ENCODE results near the gene SYT15.
"Not testable (repeated sequence)": the region's sequence is repeated elsewhere in the genome, so short reads cannot be mapped to it uniquely, and the experiment has no call there.

The SYT15 gene

GRCh38 chr10:46555713-46556514 is 23.0 kb upstream of the SYT15 start:
- no peak for DNase-seq

DNA sequence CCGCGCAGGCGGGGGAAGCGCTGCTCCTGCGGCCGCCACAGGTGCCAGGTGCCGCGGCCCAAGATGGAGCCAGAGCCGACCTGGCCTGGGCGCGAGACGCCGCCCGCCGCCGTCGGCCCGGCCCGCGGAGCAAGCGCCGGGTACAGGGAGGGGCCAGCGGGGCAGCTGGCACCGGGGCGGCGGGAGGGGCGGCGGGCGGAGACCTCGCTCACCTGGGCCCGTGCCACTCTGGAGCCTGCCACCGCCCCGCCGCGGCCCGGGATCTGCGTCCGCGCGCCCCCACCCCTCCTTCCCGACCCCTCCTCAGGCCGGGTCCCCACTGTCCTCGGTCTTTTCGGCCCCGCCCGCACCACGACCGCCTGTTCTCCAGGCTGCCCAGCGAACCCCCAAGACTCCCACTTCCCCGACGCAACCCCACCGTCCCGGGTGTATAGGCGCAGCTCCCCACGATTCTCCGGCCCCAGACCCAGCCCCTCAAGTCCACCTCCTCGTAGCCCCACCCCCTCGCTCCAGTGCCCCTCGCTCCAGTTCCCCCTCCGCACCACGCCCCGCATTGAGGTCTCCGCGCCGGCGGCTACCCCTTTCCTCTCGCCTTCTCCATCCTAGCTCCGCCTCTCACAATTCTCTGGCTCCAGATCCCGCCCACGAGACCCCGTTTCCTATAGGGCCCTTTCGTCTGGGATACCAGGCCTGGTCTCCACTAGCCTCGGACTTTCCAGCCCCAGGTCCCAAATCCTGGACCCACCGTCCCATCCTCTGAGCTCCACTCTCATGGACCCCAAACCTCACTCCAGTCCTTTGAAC is 22.2 kb upstream of the SYT15 start, which contains the start of gene GPRIN2:
TSS of gene GPRIN2 (minus strand) at position 144 of the 804 bp plus-strand sequence. CDS start 5,922 bp downstream, outside the sequence.
- DNase-seq: peak in 1 of 56 donors; percentile 29

DNA sequence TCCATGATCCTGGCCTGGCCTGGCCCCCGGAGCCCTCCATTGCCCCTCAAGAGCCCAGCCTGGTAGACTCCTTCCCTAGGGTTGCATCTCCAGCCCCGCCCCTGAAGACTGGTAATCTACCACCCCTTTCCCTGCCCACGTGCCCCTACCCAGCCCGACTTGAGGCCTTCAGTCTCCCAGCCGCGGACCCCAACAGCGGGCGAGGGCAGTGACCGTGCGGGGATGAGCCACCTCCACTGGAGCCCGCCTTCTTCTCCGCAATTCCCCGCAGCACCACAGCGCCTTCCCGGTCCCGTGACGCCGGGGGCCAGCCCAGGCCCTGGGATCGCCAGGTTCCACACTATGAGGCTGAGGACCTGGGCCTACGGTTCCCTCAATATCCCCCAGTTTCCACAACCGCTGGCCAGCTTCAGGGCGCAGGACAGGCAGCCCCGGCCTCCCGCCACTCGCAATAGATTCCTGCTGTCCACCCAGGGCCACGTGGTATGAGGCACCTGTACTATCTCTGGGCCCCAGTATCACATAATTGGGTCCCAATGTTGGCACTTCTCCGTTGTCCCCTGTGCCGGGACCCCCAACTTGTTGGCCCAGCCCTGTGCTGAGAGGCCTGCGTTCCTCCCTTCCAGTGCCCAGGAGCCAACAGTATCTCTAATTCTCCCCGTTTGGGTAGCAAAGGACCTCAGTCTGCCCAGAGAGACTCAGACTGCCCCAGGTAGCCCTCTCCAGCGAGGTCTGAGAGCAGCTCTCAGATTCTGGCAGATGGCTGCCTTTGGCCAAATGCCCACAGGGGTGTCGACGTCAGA is 21.4 kb upstream of the SYT15 start:
- no peak for DNase-seq

DNA sequence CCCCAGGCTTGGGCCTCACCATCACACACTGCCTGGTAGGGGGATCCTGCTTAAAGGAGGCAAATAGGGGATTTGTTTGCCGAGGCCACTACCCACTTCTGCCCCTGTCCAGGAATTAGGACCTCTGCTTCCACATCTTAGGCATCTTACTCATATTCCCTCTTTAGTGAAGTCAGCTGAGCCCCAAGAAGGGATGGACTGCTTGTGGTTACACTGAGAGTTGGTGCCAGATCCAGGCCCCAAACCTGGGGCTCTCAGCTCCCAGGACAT is 20.9 kb upstream of the SYT15 start:
- no peak for DNase-seq

DNA sequence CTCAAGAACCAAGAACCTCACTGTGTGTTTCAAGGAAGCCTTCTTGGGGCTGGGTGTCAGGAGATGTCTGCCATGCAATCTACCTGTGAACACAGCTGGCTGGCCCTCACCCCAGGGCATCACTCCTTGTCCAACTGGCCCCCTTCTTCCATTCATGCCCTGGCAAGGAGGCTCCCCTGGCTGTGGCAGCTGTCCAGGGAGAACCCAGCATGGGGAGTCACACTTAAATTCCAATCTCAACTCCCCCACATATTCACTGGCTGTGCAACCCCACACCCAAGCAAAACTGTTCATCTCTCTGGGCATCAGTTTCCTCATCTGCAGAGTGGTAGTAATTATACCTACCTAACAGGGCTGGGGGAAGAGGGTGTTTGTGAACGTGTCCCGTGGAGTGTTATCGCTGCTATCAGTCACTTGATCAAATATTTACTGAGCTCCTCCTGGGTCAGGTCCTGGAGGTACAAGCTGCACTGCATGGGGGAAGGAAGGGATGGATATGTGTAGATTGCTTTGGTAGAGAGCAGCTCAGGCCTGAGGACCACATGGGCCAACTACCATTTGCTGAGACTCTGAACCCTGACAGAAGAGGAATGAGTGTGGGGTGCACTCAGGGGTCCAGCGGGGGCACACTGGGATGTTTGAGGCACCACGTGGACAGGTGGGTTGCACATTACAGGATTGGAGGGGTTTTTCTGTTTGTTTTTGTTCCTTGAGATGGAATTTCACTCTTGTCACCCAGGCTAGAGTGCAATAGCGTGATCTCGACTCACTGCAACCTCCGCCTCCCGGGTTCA is 20.3 kb upstream of the SYT15 start:
- DNase-seq: no peak

DNA sequence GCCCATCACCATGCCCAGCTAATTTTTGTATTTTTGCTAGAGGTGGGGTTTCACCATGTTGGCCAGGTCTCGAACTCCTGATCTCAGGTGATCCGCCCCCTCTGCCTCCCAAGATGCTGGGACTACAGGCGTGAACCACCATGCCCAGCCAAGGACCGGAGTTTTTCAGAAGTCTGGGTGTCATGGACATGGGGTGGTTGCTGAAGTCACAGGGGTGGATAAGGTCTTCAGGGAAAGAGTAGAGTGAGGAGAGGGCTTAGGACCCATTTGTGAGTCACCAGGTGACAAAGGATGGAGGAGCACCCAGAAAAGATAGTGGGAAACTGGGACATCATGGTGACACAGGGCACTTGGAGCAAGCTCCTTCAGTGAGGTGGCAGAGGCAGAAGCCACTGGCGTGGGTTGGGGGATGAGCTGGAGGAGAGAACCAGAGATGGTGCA is 19.7 kb upstream of the SYT15 start:
- DNase-seq: no peak

DNA sequence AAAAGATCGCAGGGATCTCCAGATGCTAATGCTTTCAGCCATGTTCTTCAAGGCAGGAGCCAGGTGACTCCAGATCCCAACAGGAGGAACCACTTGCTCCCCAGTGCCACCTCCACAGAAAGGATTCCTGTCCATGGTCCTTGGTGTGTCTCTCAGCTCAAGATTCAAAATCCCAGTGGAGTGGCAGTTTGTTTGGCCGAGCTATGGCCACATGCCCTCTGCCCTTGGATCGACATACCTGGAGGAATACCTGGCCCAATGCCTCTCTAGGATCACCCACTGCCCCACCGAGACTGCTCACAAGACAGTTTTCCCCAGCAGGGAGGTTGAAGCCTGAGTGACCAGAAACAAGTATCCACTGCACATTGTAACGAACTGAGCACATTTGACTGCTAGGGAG is 18.5 kb upstream of the SYT15 start:
- no peak for DNase-seq

DNA sequence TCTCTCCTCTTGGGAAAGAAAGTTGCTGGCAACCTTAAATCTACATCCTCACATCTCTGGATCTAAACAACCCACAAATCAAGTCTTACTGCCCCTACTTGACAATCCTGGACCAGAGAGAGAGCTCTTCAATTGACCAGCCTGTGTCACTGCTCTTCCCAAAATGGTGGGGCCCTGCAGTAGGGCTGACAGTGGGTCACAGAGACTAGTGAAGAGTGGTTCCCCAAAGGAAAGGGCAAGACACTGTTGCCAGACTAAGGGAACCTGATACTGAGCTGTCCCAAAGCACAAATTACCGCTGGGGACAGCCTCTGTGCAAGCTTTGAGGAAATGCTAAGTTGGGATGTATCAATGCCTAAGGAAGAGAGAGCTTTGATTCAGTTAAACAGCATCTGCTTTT is 18.0 kb upstream of the SYT15 start:
- DNase-seq: no peak

- peak in 34 of 56 donors; percentile 16 to 86 (median 48) for DNase-seq
Observed at GRCh38 chr10:46565591-46566332, 13.2 kb upstream of the SYT15 start.

DNA sequence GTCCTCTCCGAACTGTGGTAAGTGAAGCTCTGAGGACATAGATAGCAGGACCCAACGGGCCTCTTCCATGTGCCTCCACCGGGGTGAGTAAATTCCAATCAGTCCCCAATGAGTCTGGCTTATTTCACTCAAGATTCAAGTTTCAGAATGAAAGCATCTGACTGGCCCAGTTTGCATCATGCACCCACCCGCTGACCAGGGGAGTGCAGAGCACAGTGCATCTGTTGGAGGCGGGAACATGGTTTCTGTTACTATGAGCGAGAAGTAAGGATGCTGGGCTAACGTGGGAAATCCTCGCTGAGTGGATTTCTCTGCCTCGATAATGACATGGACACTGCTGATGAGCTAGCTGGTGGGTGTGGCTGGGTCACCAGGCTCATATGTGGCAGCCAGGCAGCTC is 11.8 kb upstream of the SYT15 start:
- not testable (repeated sequence) for DNase-seq

- DNase-seq: not testable (repeated sequence)
Observed at GRCh38 chr10:46570655-46571054, 8.3 kb upstream of the SYT15 start.

GRCh38 chr10:46572765-46573164 is 6.2 kb upstream of the SYT15 start:
- not testable (repeated sequence) for DNase-seq

GRCh38 chr10:46573314-46573713 is 5.6 kb upstream of the SYT15 start:
- DNase-seq: not testable (repeated sequence)

DNA sequence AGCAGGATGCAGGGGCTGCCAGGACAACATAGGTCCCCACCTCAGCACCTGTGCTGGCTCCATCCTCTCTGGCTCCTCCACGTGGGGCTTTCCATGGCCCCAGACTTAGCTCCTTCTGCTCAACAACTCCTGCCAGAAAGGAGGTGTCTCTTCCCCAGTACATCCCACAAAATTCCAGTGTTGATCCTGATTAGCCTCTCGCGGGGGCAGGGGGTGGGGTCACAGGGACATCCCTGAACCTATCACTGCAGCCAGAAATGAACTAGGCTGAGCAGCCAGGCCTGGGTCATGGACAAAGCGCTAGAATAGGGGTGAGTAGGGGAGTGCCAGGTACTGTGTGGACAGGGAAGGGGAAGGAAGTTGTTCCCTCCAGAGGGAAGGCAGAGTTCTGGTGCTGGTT is 5.0 kb upstream of the SYT15 start:
- not testable (repeated sequence) for DNase-seq

DNA sequence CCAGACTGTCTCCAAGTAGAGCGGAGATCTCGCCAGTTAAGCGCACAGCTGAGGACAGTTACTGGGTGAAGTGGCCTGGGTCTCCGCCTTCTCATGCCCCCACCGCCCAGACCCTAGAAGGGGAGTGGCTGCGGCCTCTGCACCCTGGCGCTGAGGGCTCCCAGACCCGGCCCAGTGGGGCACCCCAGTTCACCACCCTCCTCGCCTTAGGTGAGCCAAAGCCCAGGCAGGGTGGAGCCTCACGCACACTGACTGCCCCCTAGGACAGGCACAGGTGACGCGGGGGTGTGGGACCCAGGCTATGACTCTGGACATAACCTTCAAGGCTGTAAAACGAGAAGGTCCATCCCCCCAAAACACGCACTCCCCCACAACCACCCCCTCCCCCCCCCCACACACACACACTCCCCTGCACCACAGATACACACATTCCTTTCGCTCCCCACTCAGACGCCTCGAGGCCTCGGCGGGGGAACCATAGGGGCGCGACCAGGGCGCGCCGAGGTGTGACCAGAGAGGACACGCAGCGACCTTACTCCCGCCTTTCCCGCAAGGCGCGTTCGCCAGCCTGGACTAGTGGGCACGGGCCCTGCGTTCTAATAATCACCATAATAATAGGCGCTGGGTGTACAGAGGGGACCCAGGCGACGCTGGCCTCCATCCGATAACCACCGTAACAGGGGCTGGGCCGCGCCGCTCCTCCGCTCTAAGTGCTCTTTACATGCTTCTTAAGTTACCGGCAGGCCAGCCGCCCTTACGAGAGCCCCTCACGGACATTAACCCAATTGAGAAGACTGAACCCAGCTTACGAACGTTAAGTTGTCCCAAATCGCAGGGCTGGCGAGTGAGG is 1.1 kb upstream of the SYT15 start:
- DNase-seq: not testable (repeated sequence)

DNA sequence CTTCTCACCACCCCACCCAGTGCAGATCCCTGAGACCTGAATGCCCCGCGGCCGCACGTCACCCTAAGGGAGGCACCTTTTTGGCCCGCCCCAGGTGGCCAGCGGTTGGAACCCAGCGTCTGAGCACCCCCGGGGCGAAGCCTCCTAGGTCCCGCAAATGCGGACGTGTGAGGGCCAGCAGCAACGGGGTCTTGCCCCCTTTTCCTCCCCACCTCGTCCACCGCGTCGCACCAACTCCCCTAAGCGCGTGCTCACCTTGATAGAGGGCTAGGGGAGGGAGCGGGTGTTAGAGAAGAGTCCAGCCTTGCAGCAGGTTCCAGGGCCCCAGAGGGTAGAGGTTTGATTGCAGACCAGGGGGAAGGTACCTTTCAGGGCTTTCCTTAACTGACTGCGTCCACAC is 450 bp downstream of the SYT15 start:
- DNase-seq: not testable (repeated sequence)

DNA sequence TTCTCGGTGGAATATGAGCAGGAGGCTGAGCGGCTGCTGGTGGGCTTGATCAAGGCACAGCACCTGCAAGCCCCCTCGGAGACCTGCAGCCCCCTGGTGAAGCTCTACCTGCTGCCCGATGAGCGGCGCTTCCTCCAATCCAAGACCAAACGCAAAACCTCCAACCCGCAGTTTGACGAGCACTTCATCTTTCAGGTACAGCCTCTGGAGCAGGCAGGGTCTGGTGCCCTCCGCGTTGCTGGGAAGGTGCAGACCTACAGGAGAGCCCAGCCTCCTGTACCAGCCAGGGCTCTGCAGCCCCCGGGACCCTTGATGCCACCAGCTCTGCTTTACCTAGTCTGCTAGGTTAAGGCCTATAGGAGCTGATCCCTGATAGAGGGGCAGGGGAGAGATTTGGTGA is 3.1 kb downstream of the SYT15 start:
- DNase-seq: not testable (repeated sequence)

GRCh38 chr10:46582568-46582967 is 3.6 kb downstream of the SYT15 start:
- not testable (repeated sequence) for DNase-seq

DNA sequence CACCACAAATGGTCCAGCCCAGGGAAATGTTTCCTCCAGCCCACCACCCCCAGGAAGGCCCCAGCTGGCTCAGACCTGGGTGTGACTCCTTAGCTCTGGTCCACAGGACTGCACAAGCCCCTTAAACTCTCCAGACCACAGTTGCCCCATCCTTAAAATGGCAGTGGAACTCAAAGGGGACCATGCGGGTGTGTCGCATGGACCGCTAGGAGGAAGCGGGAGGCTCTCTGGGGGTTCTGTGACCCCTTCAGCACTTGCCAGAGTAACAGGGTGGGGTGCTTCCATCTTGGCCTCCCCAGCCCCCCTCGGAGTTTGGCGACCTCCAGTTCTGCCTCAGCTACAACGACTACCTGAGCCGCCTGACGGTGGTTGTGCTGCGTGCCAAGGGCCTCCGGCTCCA is 5.3 kb downstream of the SYT15 start:
- DNase-seq: not testable (repeated sequence)

Data from nucleus accumbens (tissue), 56 donors.